Vagina (tissue), 2 donors: ENCODE results near the gene CMTM1. TPM values are rescaled to one million over a fixed set of nuclear protein-coding genes. Genes with fewer than 3 reads are reported as not detected.
"Not testable (repeated sequence)": the region's sequence is repeated elsewhere in the genome, so short reads cannot be mapped to it uniquely, and the experiment has no call there.

Source experiments
- DNase-seq, 2 donors: peaks; one replicate each; pipeline ENCODE4 v3.0.0-alpha.2; 2017; ENCODE audit errors: extremely low spot score in 2 of 2
- H3K27ac ChIP-seq: fragments of 200-600 bp; sonication (generic); one replicate; pipeline ENCODE4 v1.5.1; 2019
- H3K27me3 ChIP-seq: fragments of 200-600 bp; sonication (generic); one replicate; pipeline ENCODE4 v1.5.1; 2019
- H3K36me3 ChIP-seq, 2 donors: fragments of 200-600 bp; sonication (generic); one replicate each; pipeline ENCODE4 v1.5.1; 2017 to 2019
- H3K4me1 ChIP-seq: fragments of 200-600 bp; sonication (generic); one replicate; pipeline ENCODE4 v1.5.1; 2019
- H3K4me3 ChIP-seq, 2 donors: fragments of 200-600 bp; sonication (generic); 1 replicate in 1 of 2; 2 replicates in 1 of 2; pipeline ENCODE4 v1.5.1; 2016 to 2019
- H3K9me3 ChIP-seq: fragments of 200-600 bp; sonication (generic); one replicate; pipeline ENCODE4 v1.5.1; 2019
- CTCF ChIP-seq, 3 experiments: fragments of 450-650 bp in 2 of 3; fragments of 200-600 bp in 1 of 3; sonication (generic) in 1 of 3; IDR thresholded peaks; one replicate each; pipeline ENCODE4 v1.5.1; 2017 to 2019; ENCODE audit warnings: antibody characterized with exemption in 3 of 3, mild to moderate bottlenecking in 2 of 3, moderate library complexity in 2 of 3
- POLR2A ChIP-seq, 2 donors: fragments of 450-650 bp; IDR thresholded peaks; one replicate each; pipeline ENCODE4 v1.6.1; 2017; ENCODE audit warnings: antibody characterized with exemption in 2 of 2, mild to moderate bottlenecking in 2 of 2, moderate library complexity in 2 of 2
- POLR2AphosphoS5 ChIP-seq, 2 donors: sonication (generic); formaldehyde crosslinking; IDR thresholded peaks; one replicate each; pipeline ENCODE4 v1.9.0; 2017; ENCODE audit warnings: antibody characterized with exemption in 2 of 2, mild to moderate bottlenecking in 2 of 2, low read depth in 1 of 2; ENCODE audit not compliant: insufficient read depth in 1 of 2
- intact Hi-C: fragments of 100-400 bp; cut with DNase I; formaldehyde crosslinking; loops from one replicate; pipeline ENCODE4 v1.15.1; 2023
- total RNA-seq: library from RNA; depleted of rRNA; stranded (reverse); fragments of >200 nt; gene quantifications from one replicate; pipeline ENCODE4 v1.2.3, GENCODE V29; 2016

Gene CMTM1
- total RNA-seq, 1 donor from 2014 or later = not detected

- Histone ChIP-seq H3K27ac (peak overlapping the region; percentile 95), H3K9me3 (no peaks in the 10 kb centered on the region), H3K36me3 (peaks cover 0 to 20% of the 10 kb centered on the region in 2 donors), H3K4me3 (peak overlapping the region; percentile 83 to 94), H3K4me1 (peaks cover 49% of the 10 kb centered on the region), H3K27me3 (no peaks in the 10 kb centered on the region)
- DNase-seq = no peak
- TF ChIP-seq POLR2A (IDR thresholded peaks at IDR 0.05) = no peak
- TF ChIP-seq POLR2AphosphoS5 (IDR thresholded peaks at IDR 0.05; ENCODE audit: insufficient read depth in 1 of 2, low read depth in 1 of 2) = no peak
- TF ChIP-seq CTCF (IDR thresholded peaks at IDR 0.05) = no peak
- intact Hi-C loops = loop anchor here (10.0 kb wide), 2 partner anchors 81 to 121 kb away; no protein-coding TSS in a partner anchor
Observed at GRCh38 chr16:66605979-66606751, 39.9 kb downstream of the CMTM1 start.

- no peak overlapping the region for H3K4me3 ChIP-seq
- intact Hi-C loops = loop anchor here (10.0 kb wide), 2 partner anchors 84 to 124 kb away; no protein-coding TSS in a partner anchor
- peak overlapping the region; percentile 27 for H3K27ac ChIP-seq
- TF ChIP-seq CTCF (IDR thresholded peaks at IDR 0.05) (peak; percentile 69 to 88 (median 82)), POLR2AphosphoS5 (IDR thresholded peaks at IDR 0.05; ENCODE audit: insufficient read depth in 1 of 2, low read depth in 1 of 2) (peak; percentile 29 to 54), POLR2A (IDR thresholded peaks at IDR 0.05) (no peak)
- H3K4me1 ChIP-seq = peaks cover 46% of the 10 kb centered on the region
- no peaks in the 10 kb centered on the region for H3K27me3 ChIP-seq
- peaks cover 0 to 40% of the 10 kb centered on the region in 2 donors for H3K36me3 ChIP-seq
- DNase-seq = no peak
- no peaks in the 10 kb centered on the region for H3K9me3 ChIP-seq
Observed at GRCh38 chr16:66608241-66609138, 42.3 kb downstream of the CMTM1 start.

GRCh38 chr16:66609139-66609510 is 42.9 kb downstream of the CMTM1 start:
- no peaks in the 10 kb centered on the region for H3K9me3 ChIP-seq
- peaks cover 0 to 45% of the 10 kb centered on the region in 2 donors for H3K36me3 ChIP-seq
- H3K27me3 ChIP-seq = no peaks in the 10 kb centered on the region
- no peak overlapping the region for H3K27ac ChIP-seq
- H3K4me3 ChIP-seq = no peak overlapping the region
- TF ChIP-seq POLR2A (IDR thresholded peaks at IDR 0.05) = no peak
- TF ChIP-seq POLR2AphosphoS5 (IDR thresholded peaks at IDR 0.05; ENCODE audit: insufficient read depth in 1 of 2, low read depth in 1 of 2) = no peak
- no peak for TF ChIP-seq CTCF (IDR thresholded peaks at IDR 0.05)
- intact Hi-C loops = loop anchor here (10.0 kb wide), 2 partner anchors 84 to 124 kb away; no protein-coding TSS in a partner anchor
- peaks cover 39% of the 10 kb centered on the region for H3K4me1 ChIP-seq
- DNase-seq = no peak

GRCh38 chr16:66610111-66610820 is 44.0 kb downstream of the CMTM1 start:
- Histone ChIP-seq H3K27ac (no peak overlapping the region), H3K9me3 (no peaks in the 10 kb centered on the region), H3K4me3 (no peak overlapping the region), H3K4me1 (peaks cover 34% of the 10 kb centered on the region), H3K27me3 (no peaks in the 10 kb centered on the region), H3K36me3 (peaks cover 0 to 45% of the 10 kb centered on the region in 2 donors)
- no peak for DNase-seq
- intact Hi-C loops = loop anchor here (10.0 kb wide), 1 partner anchor 255 kb away; no protein-coding TSS in a partner anchor
- TF ChIP-seq POLR2A (IDR thresholded peaks at IDR 0.05) = no peak
- no peak for TF ChIP-seq CTCF (IDR thresholded peaks at IDR 0.05)
- TF ChIP-seq POLR2AphosphoS5 (IDR thresholded peaks at IDR 0.05; ENCODE audit: insufficient read depth in 1 of 2, low read depth in 1 of 2) = no peak

- Histone ChIP-seq H3K4me1 (peaks cover 18% of the 10 kb centered on the region), H3K36me3 (peaks cover 0 to 45% of the 10 kb centered on the region in 2 donors)
- not testable (repeated sequence) for H3K27me3 ChIP-seq, H3K4me3 ChIP-seq, H3K27ac ChIP-seq, DNase-seq, H3K9me3 ChIP-seq
- intact Hi-C loops = loop anchor here (10.0 kb wide), 1 partner anchor 253 kb away; no protein-coding TSS in a partner anchor
Observed at GRCh38 chr16:66611911-66612310, 45.7 kb downstream of the CMTM1 start.
